GM21515 (cell line): ENCODE results near the gene HIVEP3.
"Not testable (repeated sequence)": the region's sequence is repeated elsewhere in the genome, so short reads cannot be mapped to it uniquely, and the experiment has no call there.

Source experiments
- ATAC-seq: cut with Tn5 transposase; IDR thresholded peaks from one replicate; pipeline ENCODE4 v1.9.1; 2021; ENCODE audit not compliant: unreplicated experiment

Gene HIVEP3

GRCh38 chr1:41918450-41919043 lies at the start of gene HIVEP3:
Gene HIVEP3 (minus strand): TSS chr1:41918922.
- ATAC-seq, result no peak

GRCh38 chr1:41964400-41964799 lies 45.7 kb upstream of the HIVEP3 start:
- no peak for ATAC-seq

GRCh38 chr1:41963636-41964035 lies 44.9 kb upstream of the HIVEP3 start:
- ATAC-seq, result no peak

GRCh38 chr1:41958015-41958673 lies 39.4 kb upstream of the HIVEP3 start:
- no peak for ATAC-seq

GRCh38 chr1:41957568-41957967 lies 38.8 kb upstream of the HIVEP3 start:
- ATAC-seq, result no peak

- no peak for ATAC-seq
These were observed 36.9 kb upstream of the HIVEP3 start for GRCh38 chr1:41955461-41956159.

- ATAC-seq, result no peak
These were observed 35.8 kb upstream of the HIVEP3 start for GRCh38 chr1:41954533-41954944.

- ATAC-seq, result no peak
These were observed 34.6 kb upstream of the HIVEP3 start for GRCh38 chr1:41953291-41953690.

- ATAC-seq, result no peak
These were observed 33.5 kb upstream of the HIVEP3 start for GRCh38 chr1:41952208-41952607.

- not testable (repeated sequence) for ATAC-seq
These were observed 32.8 kb upstream of the HIVEP3 start for GRCh38 chr1:41951492-41951891.

- no peak for ATAC-seq
These were observed 32.1 kb upstream of the HIVEP3 start for GRCh38 chr1:41950820-41951219.

GRCh38 chr1:41945946-41946345 lies 27.2 kb upstream of the HIVEP3 start:
- ATAC-seq, result not testable (repeated sequence)

- ATAC-seq, result no peak
These were observed 25.0 kb upstream of the HIVEP3 start for GRCh38 chr1:41943717-41944116.

- no peak for ATAC-seq
These were observed 23.6 kb upstream of the HIVEP3 start for GRCh38 chr1:41942278-41942677.

GRCh38 chr1:41941381-41941780 lies 22.7 kb upstream of the HIVEP3 start:
- no peak for ATAC-seq

GRCh38 chr1:41939194-41939593 lies 20.5 kb upstream of the HIVEP3 start:
- no peak for ATAC-seq

GRCh38 chr1:41936107-41936506 lies 17.4 kb upstream of the HIVEP3 start:
- no peak for ATAC-seq

- ATAC-seq, result no peak
These were observed 16.5 kb upstream of the HIVEP3 start for GRCh38 chr1:41935226-41935625.

- ATAC-seq, result no peak
These were observed 14.4 kb upstream of the HIVEP3 start for GRCh38 chr1:41933106-41933505.

- ATAC-seq, result no peak
These were observed 12.9 kb upstream of the HIVEP3 start for GRCh38 chr1:41931578-41931977.

GRCh38 chr1:41927118-41927517 lies 8.4 kb upstream of the HIVEP3 start:
- ATAC-seq, result no peak

- no peak for ATAC-seq
These were observed 7.0 kb upstream of the HIVEP3 start for GRCh38 chr1:41925712-41926111.
